Liver (tissue), 9 donors: Measurements from ENCODE around the gene PLK2. TPM values are rescaled to one million over a fixed set of nuclear protein-coding genes. Genes with fewer than 3 reads are reported as not detected.

ENCODE experiments used
- DNase-seq: peaks from one replicate; pipeline ENCODE4 v3.0.0-alpha.2; 2017; ENCODE audit warnings: low spot score
- H3K27ac ChIP-seq, 2 donors: one replicate each; pipeline ENCODE4 v1.7.0; 2013; ENCODE audit warnings: inconsistent platforms in 2 of 2, low read length in 2 of 2, control low read depth in 1 of 2, low read depth in 1 of 2, mild to moderate bottlenecking in 1 of 2
- H3K27me3 ChIP-seq, 4 donors: one replicate each; pipeline versions ENCODE4 v1.6.1 to v1.7.0; 2013; ENCODE audit warnings: low read length in 3 of 4, inconsistent platforms in 1 of 4, mild to moderate bottlenecking in 1 of 4, moderate library complexity in 1 of 4; ENCODE audit not compliant: control insufficient read depth in 4 of 4, insufficient read depth in 4 of 4
- H3K36me3 ChIP-seq, 4 donors: one replicate each; pipeline versions ENCODE4 v1.6.1 to v1.7.0; 2013; ENCODE audit warnings: low read length in 3 of 4, mild to moderate bottlenecking in 3 of 4, low read depth in 1 of 4, moderate library complexity in 1 of 4; ENCODE audit not compliant: control insufficient read depth in 4 of 4, insufficient read depth in 3 of 4
- H3K4me1 ChIP-seq, 4 donors: one replicate each; pipeline versions ENCODE4 v1.6.1 to v1.7.0; 2013; ENCODE audit warnings: low read length in 3 of 4, mild to moderate bottlenecking in 3 of 4, moderate library complexity in 1 of 4; ENCODE audit not compliant: control insufficient read depth in 4 of 4, insufficient read depth in 4 of 4
- H3K4me3 ChIP-seq, 3 donors: one replicate each; pipeline versions ENCODE4 v1.6.1 to v1.7.0; 2013; ENCODE audit warnings: low read length in 3 of 3, control low read depth in 1 of 3, low read depth in 1 of 3, mild to moderate bottlenecking in 1 of 3
- H3K9ac ChIP-seq, 2 donors: one replicate each; pipeline ENCODE4 v1.7.0; 2013; ENCODE audit warnings: low read length in 2 of 2, mild to moderate bottlenecking in 2 of 2, moderate library complexity in 2 of 2, control low read depth in 1 of 2, low read depth in 1 of 2
- H3K9me3 ChIP-seq, 4 donors: one replicate each; pipeline versions ENCODE4 v1.6.1 to v1.7.0; 2013; ENCODE audit warnings: low read length in 3 of 4; ENCODE audit not compliant: control insufficient read depth in 4 of 4
- EGR1 ChIP-seq, 2 donors: IDR thresholded peaks; 2 replicates each; pipeline ENCODE4 v1.6.1; 2016 to 2018; ENCODE audit warnings: antibody characterized with exemption in 2 of 2, low read depth in 2 of 2
- FOXA1 ChIP-seq: IDR thresholded peaks from 2 replicates; pipeline ENCODE4 v1.6.1; 2016; ENCODE audit warnings: antibody characterized with exemption
- FOXA2 ChIP-seq: IDR thresholded peaks from 2 replicates; pipeline ENCODE4 v1.6.1; 2016; ENCODE audit warnings: antibody characterized with exemption
- GABPA ChIP-seq, 2 donors: IDR thresholded peaks in 1 of 2; conservative IDR thresholded peaks in 1 of 2; 2 replicates each; pipeline ENCODE4 v1.6.1; 2016; ENCODE audit warnings: antibody characterized with exemption in 2 of 2, mild to moderate bottlenecking in 1 of 2, moderate library complexity in 1 of 2
- HNF4A ChIP-seq, 2 donors: conservative IDR thresholded peaks; 2 replicates each; pipeline ENCODE4 v1.6.1; 2016; ENCODE audit warnings: antibody characterized with exemption in 2 of 2, mild to moderate bottlenecking in 2 of 2
- JUND ChIP-seq, 2 donors: IDR thresholded peaks; 2 replicates each; pipeline ENCODE4 v1.6.1; 2016; ENCODE audit warnings: antibody characterized with exemption in 2 of 2
- RAD21 ChIP-seq, 2 donors: IDR thresholded peaks; 2 replicates each; pipeline ENCODE4 v1.6.1; 2016; ENCODE audit warnings: antibody characterized with exemption in 2 of 2, mild to moderate bottlenecking in 2 of 2
- RXRA ChIP-seq, 2 donors: IDR thresholded peaks; 2 replicates each; pipeline ENCODE4 v1.6.1; 2017 to 2018; ENCODE audit warnings: antibody characterized with exemption in 2 of 2, mild to moderate bottlenecking in 1 of 2
- SP1 ChIP-seq: IDR thresholded peaks from 2 replicates; pipeline ENCODE4 v1.6.1; 2018; ENCODE audit warnings: antibody characterized with exemption, mild to moderate bottlenecking
- TAF1 ChIP-seq: conservative IDR thresholded peaks from 2 replicates; pipeline ENCODE4 v1.6.1; 2016; ENCODE audit warnings: antibody characterized with exemption, mild to moderate bottlenecking
- YY1 ChIP-seq: IDR thresholded peaks from 2 replicates; pipeline ENCODE4 v1.6.1; 2016; ENCODE audit warnings: antibody characterized with exemption, mild to moderate bottlenecking
- WGBS: extraction: QIAGEN DNeasy Blood & Tissue Kit; methylation state at CpG from one replicate; pipeline ENCODE4 v1.1.7; 2013; 5-methylcytosine and 5-hydroxymethylcytosine counted together
- polyA plus RNA-seq, 2 donors: library from polyadenylated mRNA; stranded (reverse) in 1 of 2; unstranded in 1 of 2; fragments of 200-250 nt in 1 of 2; fragments of >200 nt in 1 of 2; fragmentation: Nextera tagmentation in 1 of 2; extraction: Ambion mirVana in 1 of 2; gene quantifications; one replicate each; pipeline versions ENCODE4 v1.2.1 to v1.2.3, GENCODE V29; 2013 to 2015
- total RNA-seq, 2 donors: library from RNA; depleted of rRNA; stranded (reverse); fragments of >200 nt; gene quantifications; one replicate each; pipeline ENCODE4 v1.2.3, GENCODE V29; 2014
- TF ChIP-seq, protein P1 (sequence below): IDR thresholded peaks from 2 replicates; pipeline ENCODE4 v1.6.1; 2016; ENCODE audit warnings: antibody characterized with exemption
- TF ChIP-seq, protein P2 (sequence below): fragments of 150-350 bp; IDR thresholded peaks from 2 replicates; pipeline ENCODE4 v1.5.1; 2017; ENCODE audit warnings: improper control_type of control experiment, low read depth, low read length; ENCODE audit not compliant: missing input control
- TF ChIP-seq, protein P3 (sequence below): IDR thresholded peaks from 2 replicates; pipeline ENCODE4 v1.6.1; 2016; ENCODE audit warnings: antibody characterized with exemption, mild to moderate bottlenecking
- TF ChIP-seq, protein P4 (sequence below): IDR thresholded peaks from 2 replicates; pipeline ENCODE4 v1.6.1; 2016; ENCODE audit warnings: antibody characterized with exemption
- TF ChIP-seq, protein P5 (sequence below): IDR thresholded peaks from 2 replicates; pipeline ENCODE4 v1.6.1; 2016; ENCODE audit warnings: antibody characterized with exemption
- donor health status: healthy.
- donor health status: healthy.
- donor health status: healthy.
- donor health status: healthy.
- donor health status: healthy.

The PLK2 gene
- total and polyA plus RNA-seq, 4 donors = 5.9 to 39.5 (median 22.3) TPM

DNA sequence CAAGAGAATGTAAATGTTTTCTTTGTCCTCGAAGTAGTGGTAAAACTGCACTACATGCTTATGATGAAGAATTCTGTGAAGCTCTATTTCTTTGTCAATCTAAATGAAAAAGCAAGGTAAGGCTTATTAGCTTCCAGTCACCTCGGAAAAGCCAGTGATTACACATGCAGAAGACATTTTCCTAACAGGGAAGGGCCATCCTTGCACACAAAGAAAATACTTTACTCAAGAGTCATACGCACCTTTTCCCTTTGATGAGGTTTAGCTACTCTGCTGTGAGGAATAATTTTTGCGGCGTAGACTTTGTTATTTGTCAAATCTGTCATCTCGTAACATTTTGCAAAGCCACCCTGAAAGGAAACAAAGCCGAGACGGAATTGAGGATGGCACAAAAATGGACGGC, 1.1 kb downstream of the PLK2 start:
- Histone ChIP-seq H3K36me3 (peaks cover 1 to 37% (median 30%) of the 10 kb centered on the region in 4 donors), H3K4me1 (peaks cover 2 to 17% (median 12%) of the 10 kb centered on the region in 4 donors), H3K27ac (no peak overlapping the region), H3K4me3 (peak overlapping the region; percentile 68 to 84 (median 82)), H3K9me3 (no peaks in the 10 kb centered on the region), H3K27me3 (no peaks in the 10 kb centered on the region), H3K9ac (peak overlapping the region; percentile 80 to 82)
- TF ChIP-seq, protein P1, sequence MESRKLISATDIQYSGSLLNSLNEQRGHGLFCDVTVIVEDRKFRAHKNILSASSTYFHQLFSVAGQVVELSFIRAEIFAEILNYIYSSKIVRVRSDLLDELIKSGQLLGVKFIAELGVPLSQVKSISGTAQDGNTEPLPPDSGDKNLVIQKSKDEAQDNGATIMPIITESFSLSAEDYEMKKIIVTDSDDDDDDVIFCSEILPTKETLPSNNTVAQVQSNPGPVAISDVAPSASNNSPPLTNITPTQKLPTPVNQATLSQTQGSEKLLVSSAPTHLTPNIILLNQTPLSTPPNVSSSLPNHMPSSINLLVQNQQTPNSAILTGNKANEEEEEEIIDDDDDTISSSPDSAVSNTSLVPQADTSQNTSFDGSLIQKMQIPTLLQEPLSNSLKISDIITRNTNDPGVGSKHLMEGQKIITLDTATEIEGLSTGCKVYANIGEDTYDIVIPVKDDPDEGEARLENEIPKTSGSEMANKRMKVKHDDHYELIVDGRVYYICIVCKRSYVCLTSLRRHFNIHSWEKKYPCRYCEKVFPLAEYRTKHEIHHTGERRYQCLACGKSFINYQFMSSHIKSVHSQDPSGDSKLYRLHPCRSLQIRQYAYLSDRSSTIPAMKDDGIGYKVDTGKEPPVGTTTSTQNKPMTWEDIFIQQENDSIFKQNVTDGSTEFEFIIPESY = no peak
- TF ChIP-seq GABPA (IDR thresholded peaks at IDR 0.05 in 1 of 2, conservative IDR thresholded peaks at IDR 0.05 in 1 of 2) (no peak), SP1 (no peak), YY1 (peak; percentile 34)
- TF ChIP-seq, protein P2, sequence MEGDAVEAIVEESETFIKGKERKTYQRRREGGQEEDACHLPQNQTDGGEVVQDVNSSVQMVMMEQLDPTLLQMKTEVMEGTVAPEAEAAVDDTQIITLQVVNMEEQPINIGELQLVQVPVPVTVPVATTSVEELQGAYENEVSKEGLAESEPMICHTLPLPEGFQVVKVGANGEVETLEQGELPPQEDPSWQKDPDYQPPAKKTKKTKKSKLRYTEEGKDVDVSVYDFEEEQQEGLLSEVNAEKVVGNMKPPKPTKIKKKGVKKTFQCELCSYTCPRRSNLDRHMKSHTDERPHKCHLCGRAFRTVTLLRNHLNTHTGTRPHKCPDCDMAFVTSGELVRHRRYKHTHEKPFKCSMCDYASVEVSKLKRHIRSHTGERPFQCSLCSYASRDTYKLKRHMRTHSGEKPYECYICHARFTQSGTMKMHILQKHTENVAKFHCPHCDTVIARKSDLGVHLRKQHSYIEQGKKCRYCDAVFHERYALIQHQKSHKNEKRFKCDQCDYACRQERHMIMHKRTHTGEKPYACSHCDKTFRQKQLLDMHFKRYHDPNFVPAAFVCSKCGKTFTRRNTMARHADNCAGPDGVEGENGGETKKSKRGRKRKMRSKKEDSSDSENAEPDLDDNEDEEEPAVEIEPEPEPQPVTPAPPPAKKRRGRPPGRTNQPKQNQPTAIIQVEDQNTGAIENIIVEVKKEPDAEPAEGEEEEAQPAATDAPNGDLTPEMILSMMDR = no peak
- no peak for DNase-seq
- 5% methylated on average over 9 of the region's 9 CpGs for WGBS

DNA sequence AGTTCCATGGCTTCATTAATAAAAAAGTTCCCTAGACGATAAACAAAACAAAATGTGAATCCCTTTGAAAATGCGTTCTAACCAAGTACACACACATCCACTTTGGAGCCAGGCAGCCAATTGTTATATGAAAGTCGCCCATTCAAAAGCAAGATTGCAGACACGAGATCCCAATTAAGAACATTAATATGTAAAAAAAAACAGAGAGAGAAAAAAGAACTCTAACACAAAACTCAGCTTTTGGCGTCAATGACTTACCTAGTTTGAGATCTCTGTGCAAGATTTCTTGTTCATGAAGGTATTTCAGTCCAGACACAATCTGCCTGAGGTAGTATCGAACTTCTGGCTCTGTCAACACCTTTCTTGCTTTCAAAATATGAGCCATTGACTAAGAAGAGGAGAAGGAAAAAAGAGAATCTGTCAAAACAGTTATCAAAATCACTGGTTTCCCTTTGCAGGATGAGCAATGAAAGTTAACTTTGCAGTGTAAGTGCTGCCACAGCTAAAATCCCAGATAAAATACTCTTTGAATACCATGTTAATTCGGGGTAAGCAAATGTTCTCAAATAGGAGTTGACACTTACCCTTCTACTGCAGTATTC, 1.6 kb downstream of the PLK2 start:
- H3K4me3 ChIP-seq = peak overlapping the region; percentile 68 to 84 (median 82)
- TF ChIP-seq, protein P3, sequence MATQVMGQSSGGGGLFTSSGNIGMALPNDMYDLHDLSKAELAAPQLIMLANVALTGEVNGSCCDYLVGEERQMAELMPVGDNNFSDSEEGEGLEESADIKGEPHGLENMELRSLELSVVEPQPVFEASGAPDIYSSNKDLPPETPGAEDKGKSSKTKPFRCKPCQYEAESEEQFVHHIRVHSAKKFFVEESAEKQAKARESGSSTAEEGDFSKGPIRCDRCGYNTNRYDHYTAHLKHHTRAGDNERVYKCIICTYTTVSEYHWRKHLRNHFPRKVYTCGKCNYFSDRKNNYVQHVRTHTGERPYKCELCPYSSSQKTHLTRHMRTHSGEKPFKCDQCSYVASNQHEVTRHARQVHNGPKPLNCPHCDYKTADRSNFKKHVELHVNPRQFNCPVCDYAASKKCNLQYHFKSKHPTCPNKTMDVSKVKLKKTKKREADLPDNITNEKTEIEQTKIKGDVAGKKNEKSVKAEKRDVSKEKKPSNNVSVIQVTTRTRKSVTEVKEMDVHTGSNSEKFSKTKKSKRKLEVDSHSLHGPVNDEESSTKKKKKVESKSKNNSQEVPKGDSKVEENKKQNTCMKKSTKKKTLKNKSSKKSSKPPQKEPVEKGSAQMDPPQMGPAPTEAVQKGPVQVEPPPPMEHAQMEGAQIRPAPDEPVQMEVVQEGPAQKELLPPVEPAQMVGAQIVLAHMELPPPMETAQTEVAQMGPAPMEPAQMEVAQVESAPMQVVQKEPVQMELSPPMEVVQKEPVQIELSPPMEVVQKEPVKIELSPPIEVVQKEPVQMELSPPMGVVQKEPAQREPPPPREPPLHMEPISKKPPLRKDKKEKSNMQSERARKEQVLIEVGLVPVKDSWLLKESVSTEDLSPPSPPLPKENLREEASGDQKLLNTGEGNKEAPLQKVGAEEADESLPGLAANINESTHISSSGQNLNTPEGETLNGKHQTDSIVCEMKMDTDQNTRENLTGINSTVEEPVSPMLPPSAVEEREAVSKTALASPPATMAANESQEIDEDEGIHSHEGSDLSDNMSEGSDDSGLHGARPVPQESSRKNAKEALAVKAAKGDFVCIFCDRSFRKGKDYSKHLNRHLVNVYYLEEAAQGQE = no peak
- TF ChIP-seq GABPA (IDR thresholded peaks at IDR 0.05 in 1 of 2, conservative IDR thresholded peaks at IDR 0.05 in 1 of 2) = no peak
- TF ChIP-seq JUND (IDR thresholded peaks at IDR 0.05) = no peak
- TF ChIP-seq TAF1 = no peak
- TF ChIP-seq, protein P2 = no peak
- no peak for TF ChIP-seq SP1
- no peak for TF ChIP-seq FOXA2
- TF ChIP-seq, protein P4, sequence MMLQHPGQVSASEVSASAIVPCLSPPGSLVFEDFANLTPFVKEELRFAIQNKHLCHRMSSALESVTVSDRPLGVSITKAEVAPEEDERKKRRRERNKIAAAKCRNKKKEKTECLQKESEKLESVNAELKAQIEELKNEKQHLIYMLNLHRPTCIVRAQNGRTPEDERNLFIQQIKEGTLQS = no peak
- no peak for TF ChIP-seq RAD21 (IDR thresholded peaks at IDR 0.05)
- no peak for TF ChIP-seq FOXA1
- TF ChIP-seq, protein P5, sequence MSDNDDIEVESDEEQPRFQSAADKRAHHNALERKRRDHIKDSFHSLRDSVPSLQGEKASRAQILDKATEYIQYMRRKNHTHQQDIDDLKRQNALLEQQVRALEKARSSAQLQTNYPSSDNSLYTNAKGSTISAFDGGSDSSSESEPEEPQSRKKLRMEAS = no peak
- no peak for TF ChIP-seq EGR1 (IDR thresholded peaks at IDR 0.05; ENCODE audit: low read depth in 2 of 2)
- no peak for TF ChIP-seq RXRA (IDR thresholded peaks at IDR 0.05)
- TF ChIP-seq, protein P1 = no peak
- TF ChIP-seq HNF4A (conservative IDR thresholded peaks at IDR 0.05) = no peak
- H3K36me3 ChIP-seq = peaks cover 1 to 42% (median 34%) of the 10 kb centered on the region in 4 donors
- DNase-seq = no peak
- H3K9me3 ChIP-seq = no peaks in the 10 kb centered on the region
- peak overlapping the region in 1 of 2 donors; percentile 80 for H3K9ac ChIP-seq
- peaks cover 2 to 17% (median 12%) of the 10 kb centered on the region in 4 donors for H3K4me1 ChIP-seq
- 44% methylated on average over 7 of the region's 7 CpGs for WGBS
- H3K27ac ChIP-seq = no peak overlapping the region
- no peaks in the 10 kb centered on the region for H3K27me3 ChIP-seq
